BE2C (cell line): ENCODE data around the gene ULK4.

Source experiments
- DNase-seq: peaks from one replicate; pipeline ENCODE4 v3.0.0-alpha.2; 2020
- H3K27me3 ChIP-seq: fragments of 250-450 bp; sonication (Bioruptor Pico); 2 replicates; pipeline ENCODE4 v1.5.1; 2020; ENCODE audit warnings: mild to moderate bottlenecking
- H3K36me3 ChIP-seq: fragments of 250-450 bp; sonication (Bioruptor Pico); 2 replicates; pipeline ENCODE4 v1.5.1; 2020; ENCODE audit warnings: mild to moderate bottlenecking
- H3K4me1 ChIP-seq: fragments of 250-450 bp; sonication (Bioruptor Pico); 2 replicates; pipeline ENCODE4 v1.5.1; 2020
- H3K4me3 ChIP-seq: 2 replicates; pipeline ENCODE4 v1.5.1; 2011; ENCODE audit warnings: low read depth, low read length
- H3K9me3 ChIP-seq: fragments of 250-450 bp; sonication (Bioruptor Pico); 2 replicates; pipeline ENCODE4 v1.5.1; 2020
- CTCF ChIP-seq: IDR thresholded peaks from 2 replicates; pipeline ENCODE4 v1.5.1; 2012; ENCODE audit warnings: mild to moderate bottlenecking, low read depth, low read length

The ULK4 gene

GRCh38 chr3:41611008-41611407 is 350.9 kb downstream of the ULK4 start:
- no peaks in the 10 kb centered on the region for H3K36me3 ChIP-seq
- no peak for TF ChIP-seq CTCF
- no peak overlapping the region for H3K4me3 ChIP-seq
- no peaks in the 10 kb centered on the region for H3K4me1 ChIP-seq
- no peaks in the 10 kb centered on the region for H3K27me3 ChIP-seq
- no peak for DNase-seq
- H3K9me3 ChIP-seq: no peaks in the 10 kb centered on the region

- no peaks in the 10 kb centered on the region for H3K36me3 ChIP-seq
- H3K4me3 ChIP-seq: no peak overlapping the region
- H3K27me3 ChIP-seq: no peaks in the 10 kb centered on the region
- no peak for TF ChIP-seq CTCF
- no peaks in the 10 kb centered on the region for H3K4me1 ChIP-seq
- DNase-seq: no peak
- H3K9me3 ChIP-seq: no peaks in the 10 kb centered on the region
These were observed 353.6 kb downstream of the ULK4 start for GRCh38 chr3:41608347-41608746.

- no peaks in the 10 kb centered on the region for H3K36me3 ChIP-seq
- no peaks in the 10 kb centered on the region for H3K9me3 ChIP-seq
- no peak for DNase-seq
- no peaks in the 10 kb centered on the region for H3K27me3 ChIP-seq
- no peak overlapping the region for H3K4me3 ChIP-seq
- TF ChIP-seq CTCF: no peak
- no peaks in the 10 kb centered on the region for H3K4me1 ChIP-seq
These were observed 358.1 kb downstream of the ULK4 start for GRCh38 chr3:41603807-41604206.

DNA sequence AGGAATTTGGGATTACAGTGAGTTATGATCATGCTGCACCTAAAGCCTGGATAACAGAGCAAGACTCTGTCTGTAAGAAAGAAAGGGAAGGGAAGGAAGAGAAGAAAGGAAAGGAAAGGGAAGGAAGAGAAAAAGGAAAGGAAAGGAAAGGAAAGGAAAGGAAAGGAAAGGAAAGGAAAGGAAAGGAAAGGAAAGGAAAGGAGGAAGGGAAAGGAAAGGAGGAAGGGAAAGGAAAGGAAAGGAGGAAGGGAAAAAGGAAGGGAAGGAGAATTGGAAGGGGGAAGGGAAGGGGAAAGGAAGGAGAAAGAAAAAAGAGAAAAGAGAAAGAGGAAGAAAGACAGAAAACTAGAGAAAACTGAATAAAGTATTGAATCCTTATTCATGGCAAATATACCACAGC is 359.8 kb downstream of the ULK4 start:
- no peak for TF ChIP-seq CTCF
- DNase-seq: no peak
- Histone ChIP-seq H3K4me1 (no peaks in the 10 kb centered on the region), H3K9me3 (no peaks in the 10 kb centered on the region), H3K4me3 (no peak overlapping the region), H3K27me3 (no peaks in the 10 kb centered on the region), H3K36me3 (no peaks in the 10 kb centered on the region)

DNA sequence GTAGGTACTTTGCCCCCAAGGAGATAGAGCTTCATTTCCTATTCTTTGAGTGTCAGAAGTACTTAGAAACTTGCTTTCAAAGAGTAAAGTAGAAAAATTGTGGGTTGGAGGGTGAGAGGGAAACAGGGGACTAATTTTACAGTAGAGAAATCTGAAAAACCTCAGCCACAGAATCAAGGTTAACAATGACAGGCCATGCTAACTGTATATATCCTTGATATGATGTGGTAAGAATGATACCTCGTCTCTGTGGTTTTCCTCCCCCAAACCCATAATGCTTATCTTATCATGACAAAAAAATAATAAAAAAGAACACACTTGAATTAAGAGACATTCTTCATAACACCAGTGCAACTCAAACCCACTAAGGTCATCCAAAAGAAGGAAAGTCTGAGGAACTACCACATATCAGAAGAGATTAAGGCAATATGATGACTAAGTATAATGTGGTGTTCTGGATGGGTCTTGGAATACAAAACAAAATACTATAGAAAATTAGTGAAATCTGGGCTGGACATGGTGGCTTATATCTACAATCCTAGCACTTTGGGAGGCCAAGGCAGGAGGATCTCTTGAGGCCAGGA is 360.4 kb downstream of the ULK4 start:
- no peaks in the 10 kb centered on the region for H3K36me3 ChIP-seq
- DNase-seq: no peak
- no peak overlapping the region for H3K4me3 ChIP-seq
- TF ChIP-seq CTCF: no peak
- H3K27me3 ChIP-seq: no peaks in the 10 kb centered on the region
- no peaks in the 10 kb centered on the region for H3K4me1 ChIP-seq
- H3K9me3 ChIP-seq: no peaks in the 10 kb centered on the region

GRCh38 chr3:41600616-41601015 is 361.3 kb downstream of the ULK4 start:
- H3K9me3 ChIP-seq: no peaks in the 10 kb centered on the region
- H3K36me3 ChIP-seq: no peaks in the 10 kb centered on the region
- H3K27me3 ChIP-seq: no peaks in the 10 kb centered on the region
- TF ChIP-seq CTCF: no peak
- no peak overlapping the region for H3K4me3 ChIP-seq
- DNase-seq: no peak
- no peaks in the 10 kb centered on the region for H3K4me1 ChIP-seq
